GM13977 (cell line): ENCODE results near the gene SMIM28.

ENCODE experiments used
- DNase-seq: peaks from one replicate; pipeline ENCODE4 v3.0.0; 2012; ENCODE audit warnings: low spot score
- CTCF ChIP-seq: IDR thresholded peaks from 2 replicates; pipeline ENCODE4 v1.5.1; 2012; ENCODE audit warnings: mild to moderate bottlenecking, control low read depth; ENCODE audit not compliant: insufficient read depth; ENCODE audit errors: extremely low read depth, missing control alignments
- in situ Hi-C: fragments of 300-500 bp; cut with MboI; formaldehyde crosslinking; loops from one replicate; pipeline ENCODE4 v1.12.0; 2022; ENCODE audit warnings: low sequenced_read_pairs, low pct_unique_long_range_greater_than_20kb, mixed read lengths, inconsistent platforms; ENCODE audit not compliant: unreplicated experiment

Gene SMIM28

GRCh38 chr6:138396709-138397108, 19.0 kb downstream of the SMIM28 start:
- no peak for DNase-seq
- no peak for TF ChIP-seq CTCF
- in situ Hi-C loops = no loop called here

GRCh38 chr6:138397128-138398122, 19.7 kb downstream of the SMIM28 start:
- in situ Hi-C loops = no loop called here
- DNase-seq = no peak
- TF ChIP-seq CTCF = no peak

GRCh38 chr6:138400326-138400725, 22.6 kb downstream of the SMIM28 start:
- no peak for DNase-seq
- TF ChIP-seq CTCF = no peak
- in situ Hi-C loops = loop anchor here (25.0 kb wide), 1 partner anchor 362 kb away; the partner anchor contains the start of gene CCDC28A

DNA sequence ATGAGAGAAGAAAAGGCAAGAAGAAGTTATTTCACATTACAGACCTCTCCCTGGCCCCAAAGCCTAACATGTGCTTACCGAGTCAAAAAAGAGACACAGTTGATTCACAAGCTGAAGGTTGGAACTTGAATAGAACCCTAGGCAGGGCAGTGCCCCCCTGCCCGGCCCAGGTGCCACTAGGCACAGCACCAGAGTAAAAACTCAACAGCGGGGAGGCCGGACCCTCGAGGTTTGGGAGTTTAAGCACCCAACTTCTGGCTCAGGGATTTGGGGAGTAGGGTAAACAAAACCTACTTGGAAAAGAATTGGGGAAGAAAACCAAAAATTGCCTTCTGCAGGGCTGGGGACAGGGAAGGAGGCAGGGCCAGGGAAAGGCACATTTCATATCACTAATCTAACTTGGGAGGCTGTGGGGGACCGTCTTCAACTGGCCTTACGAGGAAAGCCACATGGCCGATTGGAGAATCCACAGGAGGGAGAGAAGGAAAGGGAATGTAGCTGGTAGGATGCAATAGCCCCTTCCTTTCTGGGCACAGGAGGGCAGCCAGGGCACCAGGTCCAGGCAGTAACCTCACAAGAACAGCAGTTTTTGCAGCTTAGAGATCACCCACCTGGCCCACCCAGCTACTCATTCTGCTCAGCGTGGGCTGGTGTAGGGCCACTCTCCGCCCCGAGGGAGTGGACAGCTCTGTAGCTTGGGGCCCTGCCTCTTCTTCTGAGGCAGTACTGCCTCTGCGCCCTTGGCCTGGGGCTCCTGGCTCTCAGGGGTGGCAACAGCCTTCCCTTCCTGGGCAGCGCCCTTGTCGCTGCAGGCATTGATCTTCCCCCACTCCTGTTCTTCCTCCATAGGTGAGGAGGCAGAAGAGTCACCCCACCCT, 24.5 kb downstream of the SMIM28 start:
- in situ Hi-C loops = loop anchor here (25.0 kb wide), 1 partner anchor 360 kb away; the partner anchor contains the start of gene CCDC28A
- no peak for DNase-seq
- no peak for TF ChIP-seq CTCF

- TF ChIP-seq CTCF = no peak
- DNase-seq = no peak
- in situ Hi-C loops = loop anchor here (25.0 kb wide), 1 partner anchor 359 kb away; the partner anchor contains the start of gene CCDC28A
Measured at GRCh38 chr6:138402838-138403187, 25.1 kb downstream of the SMIM28 start.

- in situ Hi-C loops = loop anchor here (25.0 kb wide), 1 partner anchor 359 kb away; the partner anchor contains the start of gene CCDC28A
Measured at GRCh38 chr6:138403324-138403800, 25.7 kb downstream of the SMIM28 start.

More at GRCh38 chr6:138403324-138403800, 25.7 kb downstream of the SMIM28 start:
- DNase-seq = peak; percentile 53
- peak; percentile 42 for TF ChIP-seq CTCF
